HL-60/S4 (cell line): ENCODE results near the gene UGT1A3.

ENCODE experiments used
- in situ Hi-C: fragments of 300-500 bp; cut with MboI; formaldehyde crosslinking; loops from 2 replicates; pipeline ENCODE4 v1.14.3; 2022; ENCODE audit warnings: low sequenced_read_pairs

Gene UGT1A3

DNA sequence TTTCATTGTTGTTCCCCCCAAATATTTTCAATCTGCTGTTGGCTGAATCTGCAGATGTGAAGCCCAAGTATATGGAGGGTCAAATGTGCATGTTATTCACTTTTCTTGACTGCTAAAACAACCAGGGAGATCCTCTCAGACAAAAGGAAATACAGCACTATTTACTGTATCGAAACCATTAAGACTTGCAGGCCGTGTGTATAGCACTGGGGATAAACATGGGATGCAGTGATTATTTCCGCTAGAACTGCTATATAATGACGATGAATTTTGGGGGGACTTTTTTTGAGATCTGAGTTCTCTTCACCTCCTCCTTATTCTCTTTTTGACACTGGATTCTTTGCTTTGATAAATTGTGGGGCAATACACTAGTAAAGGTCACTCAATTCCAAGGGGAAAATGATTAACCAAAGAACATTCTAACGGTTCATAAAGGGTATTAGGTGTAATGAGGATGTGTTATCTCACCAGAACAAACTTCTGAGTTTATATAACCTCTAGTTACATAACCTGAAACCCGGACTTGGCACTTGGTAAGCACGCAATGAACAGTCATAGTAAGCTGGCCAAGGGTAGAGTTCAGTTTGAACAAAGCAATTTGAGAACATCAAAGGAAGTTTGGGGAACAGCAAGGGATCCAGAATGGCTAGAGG lies 27.7 kb downstream of the UGT1A3 start:
- in situ Hi-C loops: no loop called here

DNA sequence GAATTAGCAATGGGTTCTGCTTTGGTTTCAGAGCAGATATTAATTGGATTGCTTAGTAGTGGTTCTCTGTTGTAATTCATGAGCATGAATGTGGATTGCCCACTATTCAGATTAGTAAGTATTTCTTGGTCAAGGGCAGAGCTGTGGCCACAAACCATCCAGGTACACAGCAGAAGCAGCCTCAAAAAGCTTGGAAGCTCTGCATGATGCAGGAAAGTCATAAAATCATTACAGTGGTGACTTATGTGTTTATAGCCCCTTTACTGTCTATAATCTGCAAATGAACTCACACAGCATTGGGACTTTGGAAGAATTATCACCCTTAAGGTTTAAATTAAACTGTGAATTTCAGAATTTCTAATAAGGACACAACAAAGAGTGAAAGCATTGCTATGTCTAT lies 29.3 kb downstream of the UGT1A3 start:
- in situ Hi-C loops: no loop called here

DNA sequence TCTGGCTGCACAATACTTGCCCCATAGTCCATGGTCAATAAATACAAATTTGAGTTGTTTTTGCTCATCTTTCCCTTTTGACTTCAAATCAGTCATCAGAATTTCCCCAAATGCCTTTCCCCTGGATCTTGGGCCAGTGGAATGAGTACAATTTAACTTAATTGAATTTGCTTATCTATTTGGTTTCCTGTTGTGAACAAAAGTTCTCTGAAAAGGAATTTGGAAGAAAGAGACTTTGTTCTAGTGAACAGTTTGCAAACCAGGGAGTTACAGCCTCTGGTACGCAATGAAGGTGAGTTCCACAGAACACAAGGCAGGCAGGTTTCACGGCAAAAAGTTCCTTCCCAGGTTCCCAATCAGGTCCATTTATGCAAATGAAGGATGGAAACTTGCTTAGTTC lies 30.0 kb downstream of the UGT1A3 start:
- in situ Hi-C loops: no loop called here

DNA sequence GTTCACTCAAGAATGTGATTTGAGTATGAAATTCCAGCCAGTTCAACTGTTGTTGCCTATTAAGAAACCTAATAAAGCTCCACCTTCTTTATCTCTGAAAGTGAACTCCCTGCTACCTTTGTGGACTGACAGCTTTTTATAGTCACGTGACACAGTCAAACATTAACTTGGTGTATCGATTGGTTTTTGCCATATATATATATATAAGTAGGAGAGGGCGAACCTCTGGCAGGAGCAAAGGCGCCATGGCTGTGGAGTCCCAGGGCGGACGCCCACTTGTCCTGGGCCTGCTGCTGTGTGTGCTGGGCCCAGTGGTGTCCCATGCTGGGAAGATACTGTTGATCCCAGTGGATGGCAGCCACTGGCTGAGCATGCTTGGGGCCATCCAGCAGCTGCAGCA lies 31.2 kb downstream of the UGT1A3 start, which contains the start of gene UGT1A1:
Gene UGT1A1, plus strand, starts transcription at position 228 of the 400 bp plus-strand sequence. Its CDS starts 18 bp downstream, at position 246.
- in situ Hi-C loops: no loop called here

DNA sequence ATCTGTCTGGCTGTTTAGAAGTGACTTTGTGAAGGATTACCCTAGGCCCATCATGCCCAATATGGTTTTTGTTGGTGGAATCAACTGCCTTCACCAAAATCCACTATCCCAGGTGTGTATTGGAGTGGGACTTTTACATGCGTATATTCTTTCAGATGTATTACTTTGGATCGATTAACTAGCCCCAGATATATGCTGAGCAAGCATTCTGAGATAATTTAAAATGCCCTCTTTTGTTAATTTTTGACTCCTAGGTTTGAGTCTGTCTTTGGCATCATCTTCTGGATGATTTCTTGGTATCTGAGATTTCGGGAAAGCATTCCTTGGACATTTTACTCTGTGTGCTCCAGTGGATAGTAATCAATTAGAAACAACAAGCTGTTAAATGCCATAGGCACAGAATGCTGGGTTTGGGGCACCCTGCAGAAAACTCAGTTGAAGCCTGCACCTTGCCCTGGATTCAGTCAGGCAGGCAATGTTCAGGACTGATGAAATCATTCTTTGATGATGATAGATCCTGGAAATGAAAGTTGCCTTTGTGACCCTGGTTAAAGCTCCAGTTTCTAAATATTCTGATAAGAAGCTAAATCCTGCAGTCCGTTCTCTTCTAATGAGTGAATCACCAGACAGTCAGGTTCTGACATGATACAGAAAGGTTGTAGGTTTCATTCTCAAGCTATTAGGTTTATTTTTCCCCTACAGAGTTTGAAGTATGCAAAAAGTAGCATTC lies 32.4 kb downstream of the UGT1A3 start:
- in situ Hi-C loops: no loop called here

DNA sequence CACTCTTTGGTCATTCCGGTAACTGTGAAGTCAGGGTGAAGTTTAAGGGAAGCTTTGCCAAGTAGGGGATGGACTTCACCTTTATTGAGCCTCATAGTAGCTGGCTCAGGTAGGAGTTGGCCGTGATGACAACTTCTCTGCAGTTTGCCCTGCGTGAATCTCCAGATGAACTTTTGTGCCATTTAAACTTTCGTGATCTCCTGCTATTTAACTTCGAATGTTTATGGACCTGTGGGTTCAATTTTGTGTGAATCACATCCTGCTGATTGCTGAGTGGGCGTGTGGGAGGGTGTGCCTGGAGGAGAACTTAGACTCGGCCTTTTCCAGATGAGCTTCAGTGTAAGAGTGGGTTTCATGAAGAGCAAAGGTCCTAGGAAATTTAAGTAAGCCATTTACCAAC lies 35.4 kb downstream of the UGT1A3 start:
- in situ Hi-C loops: no loop called here

DNA sequence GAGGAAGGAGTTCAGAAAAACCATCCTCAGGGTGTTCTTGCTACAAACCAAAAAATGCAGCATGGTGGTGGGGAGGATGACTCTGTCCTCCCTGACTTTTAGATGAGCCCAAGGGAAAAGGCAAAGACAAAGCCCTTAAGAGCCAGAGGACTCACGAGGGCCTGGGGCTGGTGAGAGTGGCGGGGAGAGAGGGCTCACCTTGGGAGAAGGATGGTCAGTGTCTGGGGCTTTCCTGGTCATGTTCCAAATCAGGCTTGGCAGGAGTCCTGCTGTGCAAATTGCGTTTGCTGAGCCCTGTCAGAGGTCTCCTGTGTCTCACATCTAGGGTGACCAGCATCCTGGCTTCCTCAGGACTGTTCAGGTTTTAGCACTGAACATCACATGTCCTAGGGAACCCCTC lies 35.9 kb downstream of the UGT1A3 start:
- in situ Hi-C loops: no loop called here

DNA sequence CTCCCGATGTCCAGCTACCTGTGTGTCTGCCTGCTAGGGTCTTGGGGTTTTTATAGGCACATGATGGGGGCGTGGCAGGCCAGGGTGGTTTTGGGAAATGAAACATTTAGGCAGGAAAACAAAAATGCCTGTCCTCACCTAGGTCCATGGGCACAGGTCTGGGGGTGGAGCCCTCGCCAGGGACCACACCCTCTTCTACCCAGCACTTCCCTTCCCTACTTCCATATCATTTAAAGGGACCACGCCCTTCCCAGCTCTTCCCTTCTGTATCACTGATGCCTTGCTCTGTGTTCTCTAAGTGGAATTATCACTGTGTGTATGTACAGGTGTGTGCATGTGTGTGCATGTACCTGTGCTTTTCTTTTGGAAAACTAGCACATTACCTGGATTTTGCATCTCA lies 37.6 kb downstream of the UGT1A3 start:
- in situ Hi-C loops: no loop called here

DNA sequence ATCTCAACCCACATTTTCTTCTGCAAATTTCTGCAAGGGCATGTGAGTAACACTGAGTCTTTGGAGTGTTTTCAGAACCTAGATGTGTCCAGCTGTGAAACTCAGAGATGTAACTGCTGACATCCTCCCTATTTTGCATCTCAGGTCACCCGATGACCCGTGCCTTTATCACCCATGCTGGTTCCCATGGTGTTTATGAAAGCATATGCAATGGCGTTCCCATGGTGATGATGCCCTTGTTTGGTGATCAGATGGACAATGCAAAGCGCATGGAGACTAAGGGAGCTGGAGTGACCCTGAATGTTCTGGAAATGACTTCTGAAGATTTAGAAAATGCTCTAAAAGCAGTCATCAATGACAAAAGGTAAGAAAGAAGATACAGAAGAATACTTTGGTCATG lies 39.2 kb downstream of the UGT1A3 start:
- in situ Hi-C loops: no loop called here

DNA sequence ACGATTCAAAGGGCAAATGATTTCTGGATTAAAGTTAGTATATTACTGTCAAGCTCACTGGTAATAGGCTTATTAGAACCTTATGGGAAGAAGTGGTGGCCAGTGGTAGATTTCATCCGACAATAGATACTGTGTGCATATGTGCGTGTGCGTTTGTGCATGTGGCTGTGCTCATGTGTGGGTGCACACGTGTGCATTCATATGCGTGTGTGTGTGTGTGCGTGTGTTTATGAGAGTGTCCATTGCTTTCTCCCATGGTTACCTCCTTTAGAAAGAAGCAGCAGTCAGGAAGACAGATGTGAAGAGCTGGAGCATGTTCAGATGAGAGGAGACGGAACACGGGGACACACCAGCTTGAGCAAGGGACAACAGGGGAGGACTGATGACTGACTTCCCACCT lies 40.4 kb downstream of the UGT1A3 start:
- in situ Hi-C loops: no loop called here

DNA sequence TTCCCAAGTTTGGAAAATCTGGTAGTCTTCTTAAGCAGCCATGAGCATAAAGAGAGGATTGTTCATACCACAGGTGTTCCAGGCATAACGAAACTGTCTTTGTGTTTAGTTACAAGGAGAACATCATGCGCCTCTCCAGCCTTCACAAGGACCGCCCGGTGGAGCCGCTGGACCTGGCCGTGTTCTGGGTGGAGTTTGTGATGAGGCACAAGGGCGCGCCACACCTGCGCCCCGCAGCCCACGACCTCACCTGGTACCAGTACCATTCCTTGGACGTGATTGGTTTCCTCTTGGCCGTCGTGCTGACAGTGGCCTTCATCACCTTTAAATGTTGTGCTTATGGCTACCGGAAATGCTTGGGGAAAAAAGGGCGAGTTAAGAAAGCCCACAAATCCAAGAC lies 43.3 kb downstream of the UGT1A3 start:
- in situ Hi-C loops: no loop called here

DNA sequence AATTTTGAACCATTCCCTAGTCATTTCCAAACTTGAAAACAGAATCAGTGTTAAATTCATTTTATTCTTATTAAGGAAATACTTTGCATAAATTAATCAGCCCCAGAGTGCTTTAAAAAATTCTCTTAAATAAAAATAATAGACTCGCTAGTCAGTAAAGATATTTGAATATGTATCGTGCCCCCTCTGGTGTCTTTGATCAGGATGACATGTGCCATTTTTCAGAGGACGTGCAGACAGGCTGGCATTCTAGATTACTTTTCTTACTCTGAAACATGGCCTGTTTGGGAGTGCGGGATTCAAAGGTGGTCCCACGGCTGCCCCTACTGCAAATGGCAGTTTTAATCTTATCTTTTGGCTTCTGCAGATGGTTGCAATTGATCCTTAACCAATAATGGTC lies 43.7 kb downstream of the UGT1A3 start:
- in situ Hi-C loops: no loop called here

DNA sequence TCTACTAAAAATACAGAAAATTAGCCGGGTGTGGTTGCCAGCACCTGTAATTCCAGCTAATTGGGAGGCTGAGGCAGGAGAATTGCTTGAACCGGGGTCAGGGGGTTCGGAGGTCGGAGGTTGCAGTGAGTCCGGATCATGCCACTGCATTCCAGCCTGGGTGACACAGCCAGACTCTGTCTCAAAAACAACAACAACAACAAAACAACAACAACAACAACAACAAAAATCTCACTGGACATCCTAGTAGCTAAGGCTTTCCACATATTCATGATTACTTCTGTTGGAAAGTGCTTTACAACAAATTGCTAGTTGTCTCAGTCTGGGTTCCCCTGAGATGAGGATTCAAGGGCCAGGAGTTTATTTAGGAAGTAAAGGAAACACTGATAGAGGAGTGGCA lies 45.0 kb downstream of the UGT1A3 start:
- in situ Hi-C loops: no loop called here

DNA sequence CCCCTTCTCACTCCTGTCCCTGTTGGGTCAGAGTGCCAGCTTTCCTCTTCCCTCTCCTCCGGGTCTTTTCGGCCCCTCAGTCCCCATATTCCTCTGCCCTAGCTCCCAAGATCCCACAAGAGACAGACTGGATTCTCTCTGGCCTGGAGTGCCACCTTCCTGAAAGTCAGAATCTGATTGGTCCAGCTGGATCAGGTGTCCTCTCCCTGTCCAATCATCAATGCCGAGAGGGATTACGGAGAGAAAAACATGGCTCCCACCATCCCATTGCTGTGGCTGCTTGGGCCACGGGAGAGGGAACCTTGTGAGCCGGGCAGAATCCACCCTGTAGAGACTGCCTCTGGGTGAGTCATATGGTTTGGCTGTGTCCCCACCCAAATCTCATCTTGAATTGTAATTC lies 46.6 kb downstream of the UGT1A3 start:
- in situ Hi-C loops: no loop called here

DNA sequence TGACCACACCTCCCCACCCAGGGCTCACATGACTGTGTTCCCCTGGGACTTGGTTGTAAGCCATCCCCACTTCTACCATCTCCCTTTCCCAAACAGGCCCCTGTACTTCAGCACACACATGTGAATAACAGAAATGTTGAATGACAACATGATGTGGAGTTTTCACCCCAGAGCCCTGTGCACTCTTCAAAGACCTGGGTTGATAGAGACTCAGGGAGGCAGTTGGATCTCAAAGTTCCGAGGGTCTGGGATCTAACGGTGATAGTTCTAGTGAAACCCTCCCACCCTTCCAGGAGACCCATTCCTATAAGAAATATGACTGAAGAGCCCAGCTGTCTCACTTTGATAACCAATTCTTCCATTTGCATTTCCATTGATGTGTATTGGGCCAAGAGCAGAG lies 49.2 kb downstream of the UGT1A3 start, which contains the start of gene MROH2A:
Gene MROH2A, plus strand, starts transcription at position 301 of the 400 bp plus-strand sequence. CDS start 1,029 bp downstream, outside the sequence.
- in situ Hi-C loops: no loop called here

DNA sequence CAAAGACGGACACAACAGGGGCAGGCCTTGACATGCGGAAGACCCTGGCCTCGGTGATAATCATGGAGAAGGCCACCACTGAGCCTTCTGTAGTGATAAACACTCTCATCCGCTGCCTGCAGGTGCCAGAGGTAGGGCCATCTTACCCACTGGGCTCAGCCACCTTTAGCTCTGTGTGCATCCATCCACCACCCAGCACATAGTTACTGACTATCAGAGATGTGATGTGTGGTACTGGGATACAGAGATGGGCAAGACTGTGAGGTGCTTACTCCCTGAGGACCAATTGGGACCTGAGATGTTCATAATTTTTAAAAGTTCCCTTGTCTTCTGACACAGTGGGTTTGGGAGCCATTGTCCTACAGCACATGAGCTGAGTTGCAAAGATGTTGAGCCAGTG lies 50.9 kb downstream of the UGT1A3 start:
- in situ Hi-C loops: no loop called here

DNA sequence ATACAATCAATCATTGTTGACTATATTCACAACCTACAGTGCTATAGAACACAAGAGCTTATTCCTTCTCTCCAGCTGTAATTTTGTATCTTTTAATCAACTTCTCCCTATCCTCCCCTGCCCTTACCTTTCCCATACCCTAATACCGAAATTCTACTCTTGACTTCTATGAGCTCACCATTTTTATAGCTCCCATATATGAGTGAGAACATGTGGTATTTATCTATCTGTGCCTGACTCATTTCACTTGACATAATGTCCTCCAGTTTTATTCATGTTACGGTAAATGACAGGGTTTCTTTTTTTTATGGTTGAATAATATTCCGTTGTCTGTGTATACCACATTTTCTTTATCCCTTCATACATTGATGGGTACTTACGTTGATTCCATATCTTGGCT lies 51.9 kb downstream of the UGT1A3 start:
- in situ Hi-C loops: no loop called here

DNA sequence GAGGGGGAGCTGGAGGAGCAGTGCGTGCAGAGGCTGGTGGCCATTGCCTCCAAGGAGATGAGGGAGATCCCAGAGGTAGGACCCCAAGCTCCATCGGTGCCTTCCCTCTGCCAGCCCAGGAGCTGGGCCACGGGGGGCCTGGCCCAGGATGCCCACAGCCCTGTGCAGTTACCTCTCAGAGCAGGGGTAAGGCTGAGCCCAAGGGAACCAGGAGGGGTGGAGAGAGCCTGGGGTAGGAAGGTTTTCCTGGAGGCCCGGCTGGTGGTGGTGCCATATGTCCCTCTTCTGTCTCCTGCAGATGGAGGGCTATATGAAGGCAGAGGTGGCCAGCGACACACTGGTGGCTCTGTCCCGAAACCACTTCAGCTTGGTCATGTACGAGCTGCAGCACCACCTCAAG lies 60.7 kb downstream of the UGT1A3 start:
- in situ Hi-C loops: no loop called here

DNA sequence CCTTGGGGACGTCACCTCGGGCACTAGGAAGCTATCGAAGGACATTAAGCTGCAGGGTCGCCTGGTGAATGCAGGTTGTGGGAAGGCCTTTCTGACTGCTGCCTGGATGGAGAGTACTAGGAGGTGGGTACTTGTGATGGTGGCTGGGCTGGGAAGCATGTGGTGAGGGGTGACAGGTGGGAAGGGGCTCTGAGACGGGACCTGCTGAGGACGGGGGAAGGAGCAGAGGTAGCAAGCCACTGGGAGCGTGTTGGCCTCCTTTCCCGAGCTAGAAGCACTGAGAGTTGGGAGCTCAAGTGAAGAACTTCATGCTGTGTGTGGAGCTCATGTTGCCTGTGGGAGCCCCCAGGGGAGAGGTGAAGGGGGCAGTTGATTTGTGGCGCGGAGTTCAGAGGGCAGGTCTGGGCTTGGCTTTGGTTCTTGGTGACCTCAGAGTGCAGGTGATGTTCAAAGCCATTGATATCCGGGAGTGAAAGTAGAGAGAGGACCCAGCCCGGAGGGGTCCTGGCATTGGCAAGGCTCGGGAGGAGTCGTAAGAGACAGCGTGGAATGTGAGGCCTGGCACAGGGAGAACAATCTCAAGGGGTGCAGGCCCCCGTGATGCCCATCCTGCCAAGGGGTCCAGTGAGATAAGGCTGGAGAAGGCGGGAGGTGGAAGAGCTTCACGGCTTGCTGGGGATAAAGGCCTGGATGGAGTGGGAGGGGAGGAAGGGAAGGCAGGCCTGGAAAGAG lies 62.5 kb downstream of the UGT1A3 start:
- in situ Hi-C loops: no loop called here

DNA sequence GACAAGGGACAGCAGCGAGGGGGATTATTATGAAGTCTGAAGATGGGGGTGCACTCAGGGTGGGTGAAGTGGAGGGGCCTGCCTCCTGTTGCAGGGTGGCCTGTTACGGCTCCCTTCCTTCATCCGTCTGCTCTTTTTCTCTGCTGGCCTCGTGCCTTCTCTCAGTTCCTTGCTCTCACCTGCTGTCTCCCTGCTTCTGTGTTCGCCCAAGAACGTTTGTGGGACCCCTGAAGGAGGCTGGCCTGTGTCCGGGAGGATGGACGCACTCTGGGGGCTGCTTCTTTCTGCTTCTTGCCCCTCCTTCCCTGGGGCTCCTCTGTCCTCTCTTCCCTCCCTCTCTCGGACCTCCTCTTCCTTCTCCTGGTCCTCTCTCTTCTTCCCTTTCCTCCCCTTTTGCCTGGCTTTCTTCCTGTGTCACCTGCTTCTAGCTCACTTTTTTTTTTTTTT lies 63.1 kb downstream of the UGT1A3 start:
- in situ Hi-C loops: no loop called here

DNA sequence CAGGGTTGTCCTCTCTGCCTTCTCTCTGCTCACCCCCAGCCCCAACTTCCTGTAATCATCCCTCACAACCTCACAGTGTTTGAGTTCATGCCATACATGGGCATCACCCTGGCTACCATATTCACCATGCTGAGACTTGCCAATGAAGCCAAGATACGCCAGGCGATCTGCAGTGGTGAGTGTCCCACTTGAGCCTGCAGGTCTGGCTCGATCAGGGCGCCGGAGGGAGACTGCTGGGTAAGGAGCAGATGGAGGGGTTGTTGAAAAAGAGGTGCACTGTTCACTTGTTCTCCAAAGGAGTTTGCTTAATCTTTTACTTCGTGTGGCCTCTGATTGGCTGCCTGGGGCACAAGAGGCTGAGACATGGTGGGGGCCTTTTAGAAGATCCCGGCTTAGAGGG lies 63.9 kb downstream of the UGT1A3 start:
- in situ Hi-C loops: no loop called here
